Stimulated activated CD4-positive, alpha-beta T cell treated with anti-CD3 and anti-CD28 coated beads, Interleukin-4, amount 100 ng/mL, for 48 hours (primary cell): Measurements from ENCODE around the gene DDX41.
A peak's percentile ranks its signal among the peaks of the same experiment; 100 is the strongest.
"Not testable (repeated sequence)": the region's sequence is repeated elsewhere in the genome, so short reads cannot be mapped to it uniquely, and the experiment has no call there.

Experiments
- DNase-seq, 2 donors: peaks; one replicate each; pipeline ENCODE4 v3.0.0-alpha.2; 2020; ENCODE audit warnings: low read depth in 2 of 2

DDX41 gene

GRCh38 chr5:177516601-177517568 lies at the start of gene DDX41:
Gene DDX41 (minus strand): TSS chr5:177516961. CDS start chr5:177516945, 16 bp downstream.
- DNase-seq: peak; percentile 92 to 95

GRCh38 chr5:177565046-177565445 lies 48.3 kb upstream of the DDX41 start:
- no peak for DNase-seq

- not testable (repeated sequence) for DNase-seq
These were observed 42.7 kb upstream of the DDX41 start for GRCh38 chr5:177559446-177559941.

- no peak for DNase-seq
These were observed 41.0 kb upstream of the DDX41 start for GRCh38 chr5:177557796-177558195.

GRCh38 chr5:177557041-177557647 lies 40.4 kb upstream of the DDX41 start:
- DNase-seq: no peak

GRCh38 chr5:177555665-177556064 lies 38.9 kb upstream of the DDX41 start:
- DNase-seq: no peak

- no peak for DNase-seq
These were observed 38.5 kb upstream of the DDX41 start for GRCh38 chr5:177555228-177555627.

GRCh38 chr5:177554474-177555111 lies 37.8 kb upstream of the DDX41 start, which contains the start of gene FAM193B:
Gene FAM193B (minus strand): TSS chr5:177554563. CDS start chr5:177554458, 105 bp downstream.
- peak; percentile 94 to 96 for DNase-seq

- DNase-seq: peak; percentile 20 to 37
These were observed 37.1 kb upstream of the DDX41 start for GRCh38 chr5:177553671-177554429.

- DNase-seq: no peak
These were observed 36.2 kb upstream of the DDX41 start for GRCh38 chr5:177552839-177553455.

GRCh38 chr5:177550122-177550521 lies 33.4 kb upstream of the DDX41 start:
- DNase-seq: no peak

GRCh38 chr5:177548495-177548894 lies 31.7 kb upstream of the DDX41 start:
- no peak for DNase-seq

- no peak for DNase-seq
These were observed 31.0 kb upstream of the DDX41 start for GRCh38 chr5:177547736-177548135.

GRCh38 chr5:177546258-177546741 lies 29.5 kb upstream of the DDX41 start:
- DNase-seq: no peak

GRCh38 chr5:177545487-177546257 lies 28.9 kb upstream of the DDX41 start:
- DNase-seq: no peak

GRCh38 chr5:177542816-177543465 lies 26.2 kb upstream of the DDX41 start:
- no peak for DNase-seq

GRCh38 chr5:177540438-177540837 lies 23.7 kb upstream of the DDX41 start:
- DNase-seq: no peak

- DNase-seq: no peak
These were observed 22.6 kb upstream of the DDX41 start for GRCh38 chr5:177539411-177539810.

- no peak for DNase-seq
These were observed 22.1 kb upstream of the DDX41 start for GRCh38 chr5:177538876-177539275.
